HG03196 (cell line): Measurements from ENCODE around the gene BCAT1.
"Not testable (repeated sequence)": the region's sequence is repeated elsewhere in the genome, so short reads cannot be mapped to it uniquely, and the experiment has no call there.

Experiments
- ATAC-seq: cut with Tn5 transposase; IDR thresholded peaks from one replicate; pipeline ENCODE4 v1.9.1; 2021; ENCODE audit not compliant: unreplicated experiment

BCAT1 gene

GRCh38 chr12:24928533-24929306 lies 20.2 kb downstream of the BCAT1 start:
- ATAC-seq = not testable (repeated sequence)

DNA sequence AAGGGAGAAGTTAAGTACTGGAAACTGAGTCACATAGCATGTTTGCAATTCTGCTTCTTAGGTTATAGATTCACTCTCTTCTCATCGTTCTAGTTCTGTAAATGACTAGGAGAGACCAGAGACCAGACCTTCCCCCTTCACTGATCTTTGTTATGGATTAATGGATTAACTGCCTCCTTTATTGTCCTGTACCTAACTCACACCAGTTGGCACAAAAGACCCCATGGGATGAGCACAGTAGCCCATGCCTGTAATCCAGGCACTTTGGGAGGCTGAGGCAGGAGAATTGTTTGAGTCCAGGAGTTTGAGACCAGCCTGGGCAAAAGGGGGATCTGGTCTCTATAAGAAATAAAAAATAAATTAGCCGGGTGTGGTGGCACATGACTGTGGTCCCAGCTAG lies 20.8 kb downstream of the BCAT1 start:
- ATAC-seq = no peak

GRCh38 chr12:24926080-24926479 lies 22.8 kb downstream of the BCAT1 start:
- not testable (repeated sequence) for ATAC-seq

- no peak for ATAC-seq
Measured at GRCh38 chr12:24922090-24922489, 26.8 kb downstream of the BCAT1 start.

DNA sequence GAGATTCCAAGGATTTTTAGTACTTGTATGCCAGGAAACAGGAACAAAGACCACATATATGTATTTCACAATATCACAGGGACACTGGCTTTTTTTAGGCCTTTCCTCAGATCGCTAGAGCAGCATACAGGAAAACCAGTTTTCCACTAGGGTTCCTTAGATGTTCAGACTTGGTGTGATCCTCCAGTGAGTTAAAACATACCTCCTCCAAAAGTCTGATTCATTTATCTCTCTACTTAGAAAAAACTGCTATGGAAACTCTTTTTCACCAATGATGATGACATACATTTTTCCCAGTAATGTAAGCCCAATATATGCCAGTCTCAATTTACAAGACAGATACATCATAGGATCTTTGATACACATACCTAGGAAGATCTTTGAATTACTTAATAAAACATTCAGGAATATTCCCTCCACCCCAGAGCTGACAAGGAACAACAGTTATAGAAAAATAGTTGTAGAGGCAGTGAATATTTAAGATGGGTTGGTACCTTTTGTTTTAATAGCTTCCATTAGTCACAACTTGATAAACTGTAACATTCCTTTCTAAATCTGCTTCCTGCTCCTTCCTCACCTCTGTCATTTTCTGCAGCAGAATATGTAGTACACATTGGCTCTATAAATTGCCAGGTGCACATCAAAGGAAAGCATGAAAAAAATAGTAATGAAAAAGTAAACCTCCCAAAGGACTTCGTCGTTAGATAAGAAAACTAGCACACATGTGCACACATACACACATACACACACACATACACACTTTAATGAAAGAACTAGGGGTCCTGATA lies 27.5 kb downstream of the BCAT1 start:
- ATAC-seq = no peak

DNA sequence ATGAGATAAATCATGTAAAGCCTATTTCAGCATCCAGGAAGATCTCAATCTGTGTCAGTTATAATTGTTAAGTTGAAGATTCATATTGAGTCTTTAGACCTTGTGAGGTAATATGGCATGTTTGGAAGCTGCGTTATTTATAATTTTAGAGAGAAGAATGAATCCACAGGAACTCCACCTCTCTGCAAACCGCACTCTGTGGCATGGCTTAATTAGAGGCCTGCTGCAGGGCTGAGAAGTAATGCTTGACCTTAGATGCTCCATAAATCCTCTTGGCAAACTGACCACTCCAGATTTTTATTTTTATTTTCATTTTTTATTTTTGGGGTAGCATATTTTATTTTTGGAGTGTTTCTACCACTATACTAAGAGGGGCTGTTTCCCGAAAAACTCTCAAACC lies 28.8 kb downstream of the BCAT1 start:
- no peak for ATAC-seq

DNA sequence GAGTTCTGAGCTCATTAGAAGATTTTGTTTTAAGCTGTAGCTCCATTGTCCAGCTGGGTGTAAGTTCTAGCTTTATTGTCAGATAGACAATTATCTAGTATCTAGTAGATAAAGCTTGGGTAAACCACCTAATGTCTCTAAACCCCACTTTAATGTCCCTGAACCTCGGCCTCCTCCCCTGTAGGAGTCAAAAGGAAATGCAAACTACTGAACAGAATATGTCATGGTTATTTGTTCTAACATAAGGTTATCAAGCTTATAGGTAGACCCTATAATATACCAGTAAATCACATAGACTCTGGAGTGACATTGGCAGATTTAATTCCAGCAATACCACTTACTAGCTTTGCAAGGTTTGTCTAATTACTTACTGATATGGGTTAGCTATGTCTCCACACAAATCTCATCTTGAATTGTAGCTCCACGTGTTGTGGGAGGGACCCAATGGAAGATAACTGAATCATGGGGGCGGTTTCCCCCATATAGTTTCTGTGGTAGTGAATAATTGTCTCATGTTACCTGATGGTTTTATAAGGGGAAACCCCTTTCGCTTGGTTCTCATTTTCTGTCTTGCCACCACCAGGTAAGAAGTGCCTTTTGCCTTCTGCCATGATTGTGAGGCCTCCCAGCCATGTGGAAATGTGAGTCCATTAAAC lies 29.4 kb downstream of the BCAT1 start:
- no peak for ATAC-seq

DNA sequence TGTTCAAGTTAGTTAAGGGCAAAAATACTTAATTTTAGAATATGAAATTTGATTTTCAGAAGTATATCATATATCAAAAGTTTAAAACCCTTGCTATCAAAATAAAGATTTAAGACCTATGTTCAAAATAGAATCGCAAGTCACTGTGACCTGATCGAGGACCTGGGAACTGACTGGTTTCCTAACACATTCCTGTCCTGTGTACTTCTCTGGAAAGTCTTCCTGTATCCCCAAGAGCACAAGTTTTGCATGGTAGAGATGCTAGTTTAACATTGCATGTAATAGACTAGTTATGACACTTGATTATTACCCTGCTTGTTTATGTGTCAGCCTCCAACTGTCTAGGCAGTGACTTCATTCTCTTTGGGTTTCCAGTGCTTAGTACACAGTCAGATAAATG lies 30.3 kb downstream of the BCAT1 start:
- no peak for ATAC-seq

GRCh38 chr12:24915501-24915900 lies 33.4 kb downstream of the BCAT1 start:
- ATAC-seq = no peak

- no peak for ATAC-seq
Measured at GRCh38 chr12:24913953-24914352, 34.9 kb downstream of the BCAT1 start.

DNA sequence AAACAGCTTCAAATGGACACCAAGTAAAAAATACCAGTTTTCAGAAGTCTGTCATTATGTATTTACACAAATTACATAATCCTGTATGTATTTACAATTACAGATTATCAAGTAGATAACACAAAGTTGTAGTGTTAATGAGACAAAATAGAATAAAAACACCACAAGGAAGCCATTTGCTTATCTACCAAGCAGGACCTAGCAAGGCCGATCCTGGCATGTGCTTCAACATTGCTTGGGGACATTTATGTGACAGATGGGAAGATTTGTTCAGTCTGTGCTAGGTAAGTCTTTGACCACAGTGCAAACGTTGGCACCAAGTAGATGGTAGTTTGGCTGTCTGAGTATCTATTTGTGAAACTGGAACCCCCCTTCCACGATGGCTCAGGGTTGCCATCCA lies 35.8 kb downstream of the BCAT1 start:
- ATAC-seq = no peak

DNA sequence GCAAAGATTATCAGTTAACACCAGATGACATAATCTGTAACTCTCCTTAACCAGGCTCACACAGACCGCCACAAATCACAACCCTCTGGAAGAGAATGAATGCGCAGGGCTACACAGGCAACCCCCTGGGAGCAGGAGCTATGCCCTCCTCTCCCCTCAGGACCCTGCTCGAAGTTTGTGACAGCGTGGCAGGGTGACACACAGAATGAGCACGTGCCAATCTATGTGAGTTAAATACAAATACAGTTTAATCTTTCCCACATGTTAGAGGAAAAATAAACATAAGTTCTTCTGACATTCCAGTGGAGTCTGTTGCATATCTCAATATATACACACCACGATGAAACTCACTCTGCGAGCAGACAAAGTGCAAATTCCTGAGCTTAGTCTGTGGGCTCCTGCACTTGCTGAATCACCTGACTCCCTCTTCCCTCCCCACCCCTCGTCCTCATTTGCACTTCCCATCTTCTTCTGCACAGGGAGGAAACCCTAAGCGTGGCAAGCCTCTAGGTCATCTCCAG lies 37.6 kb downstream of the BCAT1 start:
- ATAC-seq = no peak

DNA sequence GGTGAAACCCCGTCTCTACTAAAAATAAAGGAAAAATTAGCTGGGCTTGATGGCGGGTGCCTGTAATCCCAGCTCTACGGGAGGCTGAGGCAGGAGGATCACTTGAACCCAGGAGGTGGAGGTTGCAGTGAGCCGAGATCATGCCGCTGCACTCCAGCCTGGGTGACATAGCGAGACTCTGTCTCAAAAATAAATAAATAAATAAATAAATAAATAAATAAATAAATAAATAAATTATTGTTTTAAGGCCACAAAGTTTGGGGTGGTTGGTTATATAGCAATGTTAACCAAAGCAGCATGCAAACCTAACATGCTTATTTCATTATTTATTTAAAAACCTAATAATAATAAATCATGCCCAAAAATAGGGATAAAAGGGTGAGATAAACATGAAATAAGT lies 38.7 kb downstream of the BCAT1 start:
- not testable (repeated sequence) for ATAC-seq

DNA sequence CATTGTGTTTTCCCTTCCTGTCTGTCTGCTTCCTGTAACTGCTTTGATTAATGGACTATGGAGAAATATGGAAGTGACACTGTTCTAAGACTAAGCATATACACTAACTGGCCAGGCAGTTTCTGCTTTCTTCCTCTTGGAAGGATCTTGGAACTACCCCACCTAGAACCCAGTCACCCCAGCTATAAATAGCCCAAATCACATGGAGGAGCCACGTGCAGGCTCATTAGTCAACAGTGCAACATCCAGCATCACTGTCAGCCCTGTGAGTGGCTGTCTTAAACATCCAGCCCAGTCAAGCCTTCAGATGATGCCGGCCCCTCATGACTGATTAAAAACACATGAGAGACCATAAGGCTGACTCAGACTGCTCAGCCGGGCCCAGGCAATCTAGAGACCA lies 39.2 kb downstream of the BCAT1 start:
- ATAC-seq = no peak

GRCh38 chr12:24907464-24907863 lies 41.4 kb downstream of the BCAT1 start:
- no peak for ATAC-seq

- no peak for ATAC-seq
Measured at GRCh38 chr12:24906141-24906540, 42.8 kb downstream of the BCAT1 start.

- ATAC-seq = no peak
Measured at GRCh38 chr12:24905431-24905830, 43.5 kb downstream of the BCAT1 start.

- ATAC-seq = no peak
Measured at GRCh38 chr12:24904871-24905270, 44.0 kb downstream of the BCAT1 start.

GRCh38 chr12:24903329-24904088 lies 45.4 kb downstream of the BCAT1 start:
- no peak for ATAC-seq

DNA sequence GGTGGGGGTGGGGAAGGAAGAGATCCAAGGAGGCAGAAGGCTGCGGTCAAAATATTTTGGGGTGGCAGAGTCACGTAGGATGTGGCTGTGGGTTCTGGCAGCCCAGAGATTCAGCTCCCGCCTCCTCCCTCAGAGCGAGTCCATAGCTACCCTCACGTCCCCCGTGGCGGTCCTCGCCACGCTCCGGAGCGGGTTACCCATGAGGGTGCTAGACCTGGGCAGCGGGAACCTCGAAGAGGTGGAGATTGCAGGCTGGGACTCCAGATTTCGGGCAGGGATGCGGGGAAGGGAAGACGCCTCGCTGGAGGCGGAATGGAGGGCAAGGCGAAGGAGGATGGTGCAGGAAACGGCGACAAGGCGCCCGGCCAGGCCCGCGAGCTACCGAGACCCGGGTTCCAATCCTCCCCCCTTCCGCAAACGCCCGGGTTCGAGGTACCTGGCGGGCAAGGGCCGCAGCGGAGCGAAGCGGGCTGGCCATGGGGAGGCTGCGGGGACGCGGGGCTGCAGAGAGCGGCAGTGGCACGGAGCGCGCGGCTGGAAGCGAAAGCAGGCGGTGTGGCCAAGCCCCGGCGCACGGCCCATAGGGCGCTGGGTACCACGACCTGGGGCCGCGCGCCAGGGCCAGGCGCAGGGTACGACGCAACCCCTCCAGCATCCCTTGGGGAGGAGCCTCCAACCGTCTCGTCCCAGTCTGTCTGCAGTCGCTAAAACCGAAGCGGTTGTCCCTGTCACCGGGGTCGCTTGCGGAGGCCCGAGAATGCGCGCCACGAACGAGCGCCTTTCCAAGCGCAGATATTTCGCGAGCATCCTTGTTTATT lies 46.2 kb downstream of the BCAT1 start:
- ATAC-seq = peak; percentile 40
